Epithelial cell of esophagus (primary cell): ENCODE results near the gene SLC35F2.

Experiments
- DNase-seq: peaks from one replicate; pipeline ENCODE4 v3.0.0; 2010; ENCODE audit warnings: low read depth
- H3K4me3 ChIP-seq: 2 replicates; pipeline ENCODE4 v1.5.1; 2011; ENCODE audit warnings: mild to moderate bottlenecking, low read length, control low read depth
- TF ChIP-seq, protein P1 (sequence below): IDR thresholded peaks from 2 replicates; pipeline ENCODE4 v1.5.1; 2011; ENCODE audit warnings: low read depth, mild to moderate bottlenecking, low read length, control low read depth, inconsistent platforms; ENCODE audit not compliant: insufficient read depth; ENCODE audit errors: missing control alignments

SLC35F2 gene

DNA sequence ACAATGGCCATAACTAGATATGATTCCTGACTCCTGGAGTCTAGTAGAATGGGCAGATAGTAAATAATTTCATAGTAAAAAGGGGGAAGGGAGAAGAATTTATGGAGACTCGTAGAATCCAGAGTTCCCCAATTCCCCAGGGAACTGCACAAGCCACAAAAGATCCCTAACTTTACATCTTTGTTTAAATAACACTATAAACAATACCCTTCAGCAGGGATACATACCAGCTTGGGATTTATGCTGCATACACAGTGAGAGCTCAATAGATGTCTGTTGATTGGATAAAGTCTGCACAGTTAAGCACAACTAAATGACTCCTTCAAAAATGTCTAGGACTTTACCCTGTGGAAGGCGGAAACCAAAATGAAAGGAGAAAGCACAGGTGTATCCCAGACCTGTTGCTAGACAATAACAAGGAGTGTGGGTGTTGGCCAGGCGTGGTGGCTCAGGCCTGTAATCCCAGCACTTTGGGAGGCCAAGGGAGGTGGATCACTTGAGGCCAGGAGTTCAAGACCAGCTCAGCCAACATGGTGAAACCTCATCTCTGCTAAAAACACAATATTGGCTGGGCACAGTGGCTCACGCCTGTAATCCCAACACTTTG is 6.8 kb downstream of the SLC35F2 start:
- TF ChIP-seq, protein P1, sequence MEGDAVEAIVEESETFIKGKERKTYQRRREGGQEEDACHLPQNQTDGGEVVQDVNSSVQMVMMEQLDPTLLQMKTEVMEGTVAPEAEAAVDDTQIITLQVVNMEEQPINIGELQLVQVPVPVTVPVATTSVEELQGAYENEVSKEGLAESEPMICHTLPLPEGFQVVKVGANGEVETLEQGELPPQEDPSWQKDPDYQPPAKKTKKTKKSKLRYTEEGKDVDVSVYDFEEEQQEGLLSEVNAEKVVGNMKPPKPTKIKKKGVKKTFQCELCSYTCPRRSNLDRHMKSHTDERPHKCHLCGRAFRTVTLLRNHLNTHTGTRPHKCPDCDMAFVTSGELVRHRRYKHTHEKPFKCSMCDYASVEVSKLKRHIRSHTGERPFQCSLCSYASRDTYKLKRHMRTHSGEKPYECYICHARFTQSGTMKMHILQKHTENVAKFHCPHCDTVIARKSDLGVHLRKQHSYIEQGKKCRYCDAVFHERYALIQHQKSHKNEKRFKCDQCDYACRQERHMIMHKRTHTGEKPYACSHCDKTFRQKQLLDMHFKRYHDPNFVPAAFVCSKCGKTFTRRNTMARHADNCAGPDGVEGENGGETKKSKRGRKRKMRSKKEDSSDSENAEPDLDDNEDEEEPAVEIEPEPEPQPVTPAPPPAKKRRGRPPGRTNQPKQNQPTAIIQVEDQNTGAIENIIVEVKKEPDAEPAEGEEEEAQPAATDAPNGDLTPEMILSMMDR: no peak
- no peak for DNase-seq
- H3K4me3 ChIP-seq: no peak overlapping the region

DNA sequence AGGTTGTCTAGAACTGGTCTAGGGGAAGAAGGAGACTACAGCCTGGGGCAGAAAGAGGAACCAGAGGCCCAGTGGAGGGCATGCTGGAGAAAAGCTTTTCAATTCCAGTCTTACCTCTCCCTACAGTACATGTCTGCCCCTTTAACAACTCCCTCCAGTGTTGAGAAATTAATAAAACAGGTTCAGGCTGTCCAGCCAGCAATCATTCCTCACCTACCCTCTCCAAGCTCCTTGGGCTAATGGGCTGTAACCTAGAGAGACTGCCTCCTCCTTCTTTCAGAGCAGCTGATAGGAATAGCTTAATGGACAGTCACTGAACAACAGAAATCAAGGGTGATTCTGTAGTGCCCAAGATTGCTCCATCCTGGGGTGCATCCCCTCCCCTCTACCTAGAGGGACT is 8.8 kb downstream of the SLC35F2 start:
- TF ChIP-seq, protein P1: peak; percentile 2
- DNase-seq: peak; percentile 78
- H3K4me3 ChIP-seq: no peak overlapping the region

DNA sequence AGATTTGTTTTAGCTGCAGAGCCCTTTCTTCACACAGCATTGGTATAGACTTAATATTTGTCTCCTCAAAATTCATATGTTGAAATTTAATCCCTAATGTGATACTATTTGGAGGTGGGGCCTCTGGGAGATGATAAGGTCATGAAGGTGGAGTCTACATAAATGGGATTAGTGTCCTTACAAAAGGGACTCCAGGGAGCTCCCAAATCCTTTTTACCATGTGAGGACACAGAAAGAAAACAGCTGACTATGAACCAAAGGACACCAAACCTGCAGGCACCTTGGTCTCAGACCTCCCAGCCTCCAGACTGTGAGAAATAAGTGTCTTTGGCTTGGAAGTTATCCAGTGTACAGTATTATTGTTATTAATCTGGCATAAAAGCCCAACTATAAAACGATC is 10.2 kb downstream of the SLC35F2 start:
- TF ChIP-seq, protein P1: no peak
- no peak overlapping the region for H3K4me3 ChIP-seq
- DNase-seq: no peak

DNA sequence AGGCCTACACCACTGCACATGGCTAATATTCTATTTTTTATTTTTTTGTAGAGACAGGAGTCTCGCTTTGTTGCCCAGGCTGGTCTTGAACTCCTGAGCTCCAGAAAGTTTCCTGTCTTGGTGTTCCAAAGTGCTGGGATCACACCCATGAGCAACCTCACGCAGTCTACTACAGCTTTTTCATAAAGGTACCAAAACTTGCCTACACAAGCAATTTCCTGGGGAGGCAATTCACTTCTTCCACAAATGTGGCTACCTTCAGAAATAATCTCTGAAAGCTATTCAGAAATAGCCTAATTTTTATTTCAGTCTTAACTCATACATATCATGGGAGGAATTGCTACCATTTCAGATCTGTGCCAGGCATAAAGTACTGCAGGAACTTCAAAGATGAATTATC is 11.4 kb downstream of the SLC35F2 start:
- TF ChIP-seq, protein P1: no peak
- DNase-seq: no peak
- H3K4me3 ChIP-seq: no peak overlapping the region

DNA sequence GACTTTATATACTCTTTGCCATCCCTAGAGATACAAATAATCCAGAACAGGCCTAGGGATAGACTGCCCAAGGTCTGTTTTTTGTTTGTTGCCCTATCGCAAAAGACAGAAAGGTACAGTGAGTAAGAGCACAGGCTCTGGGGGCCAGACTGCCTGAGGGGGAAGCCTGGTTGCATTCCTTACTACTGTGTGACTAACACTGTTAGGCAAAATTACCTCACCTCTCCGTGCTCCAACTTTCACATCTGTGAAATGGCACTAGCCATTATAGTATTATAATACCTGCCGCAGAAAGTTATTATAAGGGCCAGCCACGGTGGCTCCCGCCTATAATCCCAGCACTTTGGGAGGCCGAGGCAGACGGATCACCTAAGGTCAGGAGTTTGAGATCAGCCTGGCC is 14.5 kb downstream of the SLC35F2 start:
- peak; percentile 95 for DNase-seq
- H3K4me3 ChIP-seq: no peak overlapping the region
- TF ChIP-seq, protein P1: no peak

DNA sequence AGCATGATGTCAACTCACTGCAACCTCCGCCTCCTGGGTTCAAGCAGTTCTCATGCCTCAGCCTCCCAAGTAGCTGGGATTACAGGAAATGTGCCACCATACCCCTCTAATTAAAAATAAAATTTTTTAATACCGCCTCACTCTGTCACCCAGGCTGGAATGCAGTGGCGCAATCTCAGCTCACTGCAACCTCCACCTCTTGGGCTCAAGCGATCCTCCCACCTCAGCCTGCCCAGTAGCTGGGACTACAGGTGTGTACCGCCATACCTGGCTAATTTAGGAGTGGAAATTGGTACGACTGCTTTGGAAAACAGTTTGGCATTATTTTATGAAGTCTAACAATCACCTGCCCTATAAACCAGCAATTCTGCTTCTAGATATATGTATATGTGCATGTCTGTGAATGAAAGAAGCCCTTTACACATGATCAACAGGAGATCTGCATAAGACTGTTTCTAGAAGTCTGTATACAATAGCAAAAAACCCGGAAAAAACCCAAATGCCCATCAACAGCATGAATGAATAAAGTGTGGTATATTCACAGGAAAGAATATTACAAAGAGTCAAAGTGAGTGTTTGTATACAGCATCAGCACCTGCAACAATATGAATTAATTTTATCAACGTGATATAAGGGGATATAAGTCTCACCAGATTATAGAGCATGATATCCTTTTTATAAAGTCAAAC is 16.0 kb downstream of the SLC35F2 start:
- no peak overlapping the region for H3K4me3 ChIP-seq
- DNase-seq: no peak
- TF ChIP-seq, protein P1: no peak

DNA sequence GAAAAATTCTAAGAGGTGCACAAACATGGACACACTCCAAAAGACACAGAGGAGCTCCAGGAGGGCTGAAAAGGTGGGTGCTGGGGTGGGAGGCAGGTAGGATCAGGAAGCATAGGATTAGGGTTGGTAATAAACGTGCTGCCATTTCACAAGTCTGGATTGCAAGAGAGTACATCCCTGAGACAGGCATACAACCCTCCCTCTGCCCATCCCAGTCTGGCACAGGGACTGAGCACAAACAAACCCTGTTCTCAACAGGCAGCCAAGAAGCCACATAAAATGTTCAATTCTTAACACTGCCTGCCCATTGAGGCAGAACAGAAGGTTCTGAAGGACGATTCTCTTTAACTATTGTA is 18.5 kb downstream of the SLC35F2 start:
- H3K4me3 ChIP-seq: peak overlapping the region; percentile 13
- peak; percentile 65 for DNase-seq
- TF ChIP-seq, protein P1: no peak
